Fibroblast of lung (primary cell): ENCODE data around the gene SPRR1A. TPM values are rescaled to one million over a fixed set of nuclear protein-coding genes. Genes with fewer than 3 reads are reported as not detected.
A peak's percentile ranks its signal among the peaks of the same experiment; 100 is the strongest.

Experiments
- DNase-seq, 2 donors: peaks; one replicate each; pipeline versions ENCODE4 v3.0.0 to v3.0.0-alpha.2; 2010; ENCODE audit warnings: low read depth in 2 of 2
- H2AFZ ChIP-seq: 2 replicates; pipeline ENCODE4 v1.5.1; 2012; ENCODE audit warnings: low read length, control low read depth, inconsistent platforms
- H3K27ac ChIP-seq: 2 replicates; pipeline ENCODE4 v1.5.1; 2011; ENCODE audit warnings: low read length, control low read depth; ENCODE audit not compliant: insufficient read depth
- H3K27me3 ChIP-seq: 2 replicates; pipeline ENCODE4 v1.5.1; 2011; ENCODE audit warnings: mild to moderate bottlenecking, low read length; ENCODE audit not compliant: control insufficient read depth, insufficient read depth
- H3K36me3 ChIP-seq: 2 replicates; pipeline ENCODE4 v1.5.1; 2011; ENCODE audit warnings: low read length; ENCODE audit not compliant: control insufficient read depth, insufficient read depth
- H3K4me1 ChIP-seq: 2 replicates; pipeline ENCODE4 v1.5.1; 2011; ENCODE audit warnings: low read length; ENCODE audit not compliant: control insufficient read depth, insufficient read depth; ENCODE audit errors: extremely low read depth
- H3K4me2 ChIP-seq: 2 replicates; pipeline ENCODE4 v1.5.1; 2011; ENCODE audit warnings: low read length, control low read depth; ENCODE audit not compliant: insufficient read depth; ENCODE audit errors: extremely low read depth
- H3K4me3 ChIP-seq, 4 experiments: fragments of 200-600 bp in 1 of 4; sonication (generic) in 1 of 4; replicated peaks in 1 of 4; 2 replicates each; pipeline ENCODE4 v1.5.1; 2011 to 2016; ENCODE audit warnings: low read length in 4 of 4, low read depth in 3 of 4, mild to moderate bottlenecking in 3 of 4, control low read depth in 2 of 4, inconsistent platforms in 1 of 4, mixed read lengths in 1 of 4; ENCODE audit not compliant: insufficient read depth in 1 of 4; ENCODE audit errors: control extremely low read depth in 1 of 4
- H3K79me2 ChIP-seq: 2 replicates; pipeline ENCODE4 v1.5.1; 2012; ENCODE audit warnings: mild to moderate bottlenecking, low read length, inconsistent platforms; ENCODE audit not compliant: control insufficient read depth, insufficient read depth
- H3K9ac ChIP-seq: 2 replicates; pipeline ENCODE4 v1.5.1; 2011; ENCODE audit warnings: mild to moderate bottlenecking, low read length, control low read depth; ENCODE audit not compliant: insufficient read depth
- H3K9me3 ChIP-seq: 2 replicates; pipeline ENCODE4 v1.5.1; 2012; ENCODE audit warnings: low read depth, low read length; ENCODE audit not compliant: control insufficient read depth, insufficient read depth
- H4K20me1 ChIP-seq: 2 replicates; pipeline ENCODE4 v1.5.1; 2011; ENCODE audit warnings: low read length; ENCODE audit not compliant: control insufficient read depth, insufficient read depth; ENCODE audit errors: extremely low read depth
- CTCF ChIP-seq, 2 donors: IDR thresholded peaks in 1 of 2; conservative IDR thresholded peaks in 1 of 2; 1 replicate in 1 of 2; 2 replicates in 1 of 2; pipeline ENCODE4 v1.5.1; 2011 to 2012; ENCODE audit warnings: low read length in 2 of 2, control low read depth in 1 of 2, inconsistent platforms in 1 of 2, low read depth in 1 of 2, mild to moderate bottlenecking in 1 of 2
- EZH2 ChIP-seq: IDR thresholded peaks from 2 replicates; pipeline ENCODE4 v1.5.1; 2012; ENCODE audit warnings: low read length, control low read depth, mild to moderate bottlenecking; ENCODE audit errors: missing control alignments
- polyA plus RNA-seq, 2 donors: library from polyadenylated mRNA; depleted of rRNA in 1 of 2; stranded (reverse) in 1 of 2; unstranded in 1 of 2; fragments of >200 nt; gene quantifications; 2 replicates each; pipeline ENCODE4 v1.2.1, GENCODE V29; 2011 to 2012; ENCODE audit warnings: missing spikeins in 1 of 2
- total RNA-seq: library from RNA; depleted of rRNA; stranded (reverse); fragments of >200 nt; gene quantifications from 2 replicates; pipeline ENCODE4 v1.2.1, GENCODE V29; 2014

SPRR1A gene
- total and polyA plus RNA-seq, 2 donors (not counting 1 experiment from before 2014, with no cell fraction given) = not detected

GRCh38 chr1:153032677-153033308, 48.9 kb downstream of the SPRR1A start:
- Histone ChIP-seq H4K20me1 (no peaks in the 10 kb centered on the region), H3K4me2 (no peak overlapping the region), H3K27me3 (no peaks in the 10 kb centered on the region), H3K4me1 (no peaks in the 10 kb centered on the region), H3K4me3 (no peak overlapping the region), H3K9me3 (no peaks in the 10 kb centered on the region), H3K79me2 (no peaks in the 10 kb centered on the region), H3K36me3 (no peaks in the 10 kb centered on the region), H3K27ac (no peak overlapping the region), H2AFZ (no peak overlapping the region), H3K9ac (no peak overlapping the region)
- TF ChIP-seq EZH2 (no peak), CTCF (conservative IDR thresholded peaks at IDR 0.05 in 1 of 2, IDR thresholded peaks at IDR 0.05 in 1 of 2; ENCODE audit: low read depth in 1 of 2, low read length in 2 of 2) (peak in 1 of 2 donors; percentile 19)
- peak; percentile 17 to 59 for DNase-seq

GRCh38 chr1:153035211-153035610, 51.3 kb downstream of the SPRR1A start:
- no peaks in the 10 kb centered on the region for H3K4me1 ChIP-seq
- H3K4me2 ChIP-seq = no peak overlapping the region
- TF ChIP-seq CTCF (conservative IDR thresholded peaks at IDR 0.05 in 1 of 2, IDR thresholded peaks at IDR 0.05 in 1 of 2; ENCODE audit: low read depth in 1 of 2, low read length in 2 of 2) (no peak), EZH2 (no peak)
- H3K9ac ChIP-seq = no peak overlapping the region
- H3K27me3 ChIP-seq = no peaks in the 10 kb centered on the region
- no peaks in the 10 kb centered on the region for H3K79me2 ChIP-seq
- H4K20me1 ChIP-seq = no peaks in the 10 kb centered on the region
- DNase-seq = no peak
- H2AFZ ChIP-seq = no peak overlapping the region
- H3K4me3 ChIP-seq = no peak overlapping the region
- H3K36me3 ChIP-seq = no peaks in the 10 kb centered on the region
- no peak overlapping the region for H3K27ac ChIP-seq
- H3K9me3 ChIP-seq = no peaks in the 10 kb centered on the region

Other genes starting within 250 kb of the SPRR1A start
- gene KPRP, start 226.1 kb upstream of the SPRR1A start, total RNA-seq = not detected in 2 replicates
- 0.33 and 0.63 TPM in 2 replicates for gene KPRP, start 226.1 kb upstream of the SPRR1A start, polyA plus RNA-seq
- gene LCE1F, start 208.9 kb upstream of the SPRR1A start, total RNA-seq = not detected in 2 replicates
- not detected in 2 replicates for gene LCE1F, start 208.9 kb upstream of the SPRR1A start, polyA plus RNA-seq
- gene LCE1E, start 197.8 kb upstream of the SPRR1A start, total RNA-seq = not detected in 2 replicates
- gene LCE1E, start 197.8 kb upstream of the SPRR1A start, polyA plus RNA-seq = 0.08 and 0.14 TPM in 2 replicates
- not detected in 2 replicates for gene LCE1D, start 187.4 kb upstream of the SPRR1A start, total RNA-seq
- gene LCE1D, start 187.4 kb upstream of the SPRR1A start, polyA plus RNA-seq = not detected in 2 replicates
- not detected in 2 replicates for gene LCE1C, start 177.4 kb upstream of the SPRR1A start, total RNA-seq
- not detected in 2 replicates for gene LCE1C, start 177.4 kb upstream of the SPRR1A start, polyA plus RNA-seq
- gene LCE1B, start 172.1 kb upstream of the SPRR1A start, total RNA-seq = not detected in 2 replicates
- not detected in 2 replicates for gene LCE1B, start 172.1 kb upstream of the SPRR1A start, polyA plus RNA-seq
- gene LCE1A, start 156.6 kb upstream of the SPRR1A start, total RNA-seq = not detected in 2 replicates
- not detected in 2 replicates for gene LCE1A, start 156.6 kb upstream of the SPRR1A start, polyA plus RNA-seq
- gene LCE6A, start 141.2 kb upstream of the SPRR1A start, total RNA-seq = not detected in 2 replicates
- not detected in 2 replicates for gene LCE6A, start 141.2 kb upstream of the SPRR1A start, polyA plus RNA-seq
- gene LCE7A, start 124.1 kb upstream of the SPRR1A start, total RNA-seq = not detected in 2 replicates
- gene LCE7A, start 124.1 kb upstream of the SPRR1A start, polyA plus RNA-seq = not detected in 2 replicates
- 0.17 TPM in 1 of 2 replicates, not detected in the other for gene SMCP, start 105.8 kb upstream of the SPRR1A start, total RNA-seq
- gene SMCP, start 105.8 kb upstream of the SPRR1A start, polyA plus RNA-seq = 0.12 TPM in 1 of 2 replicates, not detected in the other
- not detected in 2 replicates for gene IVL, start 75.5 kb upstream of the SPRR1A start, total RNA-seq
- gene IVL, start 75.5 kb upstream of the SPRR1A start, polyA plus RNA-seq = 0.10 and 0.34 TPM in 2 replicates
- not detected in 2 replicates for gene SPRR5, start 36.9 kb upstream of the SPRR1A start, total RNA-seq
- not detected in 2 replicates for gene SPRR5, start 36.9 kb upstream of the SPRR1A start, polyA plus RNA-seq
- not detected in 2 replicates for gene SPRR4, start 13.4 kb upstream of the SPRR1A start, total RNA-seq
- not detected in 2 replicates for gene SPRR4, start 13.4 kb upstream of the SPRR1A start, polyA plus RNA-seq
- not detected in 2 replicates for gene SPRR3, start 17.7 kb downstream of the SPRR1A start, total RNA-seq
- not detected in 2 replicates for gene SPRR3, start 17.7 kb downstream of the SPRR1A start, polyA plus RNA-seq
- gene SPRR1B, start 47.1 kb downstream of the SPRR1A start, total RNA-seq = not detected in 2 replicates
- not detected in 2 replicates for gene SPRR1B, start 47.1 kb downstream of the SPRR1A start, polyA plus RNA-seq
- not detected in 2 replicates for gene SPRR2D, start 57.0 kb downstream of the SPRR1A start, total RNA-seq
- not detected in 2 replicates for gene SPRR2D, start 57.0 kb downstream of the SPRR1A start, polyA plus RNA-seq
- not detected in 2 replicates for gene SPRR2A, start 73.4 kb downstream of the SPRR1A start, total RNA-seq
- gene SPRR2A, start 73.4 kb downstream of the SPRR1A start, polyA plus RNA-seq = not detected in 2 replicates
- not detected in 2 replicates for gene SPRR2B, start 87.5 kb downstream of the SPRR1A start, total RNA-seq
- gene SPRR2B, start 87.5 kb downstream of the SPRR1A start, polyA plus RNA-seq = not detected in 2 replicates
- not detected in 2 replicates for gene SPRR2E, start 110.4 kb downstream of the SPRR1A start, total RNA-seq
- gene SPRR2E, start 110.4 kb downstream of the SPRR1A start, polyA plus RNA-seq = not detected in 2 replicates
- gene SPRR2F, start 129.4 kb downstream of the SPRR1A start, total RNA-seq = not detected in 2 replicates
- gene SPRR2F, start 129.4 kb downstream of the SPRR1A start, polyA plus RNA-seq = not detected in 2 replicates
- not detected in 2 replicates for gene SPRR2G, start 166.8 kb downstream of the SPRR1A start, total RNA-seq
- gene SPRR2G, start 166.8 kb downstream of the SPRR1A start, polyA plus RNA-seq = not detected in 2 replicates
- gene LELP1, start 219.3 kb downstream of the SPRR1A start, total RNA-seq = not detected in 2 replicates
- gene LELP1, start 219.3 kb downstream of the SPRR1A start, polyA plus RNA-seq = not detected in 2 replicates
- gene PRR9, start 233.5 kb downstream of the SPRR1A start, total RNA-seq = not detected in 2 replicates
- not detected in 2 replicates for gene PRR9, start 233.5 kb downstream of the SPRR1A start, polyA plus RNA-seq